ENCODE measurements around the gene KCNA4.

The KCNA4 gene

GRCh38 chr11:30019481-30019880 is 2.7 kb upstream of the KCNA4 start:
- H3K4me3 ChIP-seq (ENCODE audit: low read length), result no peak overlapping the region
- H3K4me1 ChIP-seq (ENCODE audit: control insufficient read depth, insufficient read depth, low read length), result peaks cover 8% of the 10 kb centered on the region
- peaks cover 42% of the 10 kb centered on the region for H3K27me3 ChIP-seq (ENCODE audit: control insufficient read depth, insufficient read depth, low read length)
- H3K9me3 ChIP-seq (ENCODE audit: control insufficient read depth, low read length), result no peaks in the 10 kb centered on the region
- H3K36me3 ChIP-seq (ENCODE audit: control insufficient read depth, insufficient read depth, low read length), result no peaks in the 10 kb centered on the region
- H3K9ac ChIP-seq (ENCODE audit: low read length), result no peak overlapping the region

DNA sequence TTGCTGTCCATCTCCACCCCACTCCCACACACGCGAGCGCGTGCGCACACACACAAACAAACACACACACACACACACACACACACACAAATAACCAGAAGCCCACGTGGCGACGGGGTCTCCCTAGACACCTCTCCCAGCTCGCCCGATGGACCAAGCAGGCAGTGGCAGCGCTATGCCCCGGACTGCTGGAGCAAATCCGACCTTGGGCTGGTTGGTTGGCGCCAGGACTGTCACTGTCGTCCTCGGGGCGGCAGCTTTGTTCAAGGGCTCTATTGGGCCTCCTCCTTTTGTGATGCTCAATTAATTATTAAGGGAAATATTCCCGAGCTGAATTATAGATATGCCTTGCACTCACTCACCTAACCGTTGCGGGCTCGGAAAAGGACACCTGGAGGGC is 1.7 kb upstream of the KCNA4 start:
- H3K36me3 ChIP-seq (ENCODE audit: control insufficient read depth, insufficient read depth, low read length), result no peaks in the 10 kb centered on the region
- no peak overlapping the region for H3K4me3 ChIP-seq (ENCODE audit: low read length)
- no peaks in the 10 kb centered on the region for H3K9me3 ChIP-seq (ENCODE audit: control insufficient read depth, low read length)
- H3K4me1 ChIP-seq (ENCODE audit: control insufficient read depth, insufficient read depth, low read length), result peaks cover 8% of the 10 kb centered on the region
- H3K9ac ChIP-seq (ENCODE audit: low read length), result no peak overlapping the region
- peaks cover 45% of the 10 kb centered on the region for H3K27me3 ChIP-seq (ENCODE audit: control insufficient read depth, insufficient read depth, low read length)

- Histone ChIP-seq H3K27me3 (ENCODE audit: control insufficient read depth, insufficient read depth, low read length) (peaks cover 45% of the 10 kb centered on the region), H3K9me3 (ENCODE audit: control insufficient read depth, low read length) (no peaks in the 10 kb centered on the region), H3K4me1 (ENCODE audit: control insufficient read depth, insufficient read depth, low read length) (peaks cover 8% of the 10 kb centered on the region), H3K4me3 (ENCODE audit: low read length) (no peak overlapping the region), H3K9ac (ENCODE audit: low read length) (no peak overlapping the region), H3K36me3 (ENCODE audit: control insufficient read depth, insufficient read depth, low read length) (no peaks in the 10 kb centered on the region)
Measured at GRCh38 chr11:30017445-30017895, 640 bp upstream of the KCNA4 start.

DNA sequence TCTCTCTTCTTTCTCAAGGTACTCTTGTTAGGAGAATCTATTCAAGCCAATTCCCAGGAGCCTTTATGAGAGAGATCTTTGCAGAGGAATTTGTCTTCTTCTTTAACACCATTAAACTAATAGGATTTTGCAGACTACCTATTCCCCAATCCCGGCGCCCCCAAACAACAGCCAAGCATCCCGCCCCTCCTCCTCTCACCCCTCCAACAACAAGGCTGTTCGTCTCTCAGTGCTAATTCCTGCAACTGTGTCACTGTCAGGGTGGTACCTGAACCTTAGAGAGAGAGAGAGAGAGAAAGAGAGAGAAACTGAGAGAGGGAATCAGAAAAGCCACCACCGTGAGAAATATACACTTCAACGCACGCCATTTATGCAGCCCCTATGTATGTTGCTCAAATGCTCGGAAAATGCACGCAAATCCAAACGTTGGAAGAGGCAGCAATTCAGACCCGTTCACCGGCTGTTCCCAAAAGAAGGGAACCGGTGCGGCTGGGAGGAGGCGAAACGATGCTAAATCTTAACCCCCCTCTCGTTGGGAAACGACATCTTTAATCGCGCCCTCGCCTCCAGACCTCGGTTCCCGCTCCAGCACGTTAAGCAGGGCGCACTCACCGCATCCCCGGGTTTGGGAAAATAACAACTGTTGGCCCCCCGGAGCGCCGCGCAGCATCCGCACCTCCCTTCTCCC is 961 bp downstream of the KCNA4 start:
- Histone ChIP-seq H3K9ac (ENCODE audit: low read length) (no peak overlapping the region), H3K9me3 (ENCODE audit: control insufficient read depth, low read length) (no peaks in the 10 kb centered on the region), H3K36me3 (ENCODE audit: control insufficient read depth, insufficient read depth, low read length) (no peaks in the 10 kb centered on the region), H3K4me3 (ENCODE audit: low read length) (no peak overlapping the region), H3K4me1 (ENCODE audit: control insufficient read depth, insufficient read depth, low read length) (peaks cover 8% of the 10 kb centered on the region), H3K27me3 (ENCODE audit: control insufficient read depth, insufficient read depth, low read length) (peaks cover 45% of the 10 kb centered on the region)

DNA sequence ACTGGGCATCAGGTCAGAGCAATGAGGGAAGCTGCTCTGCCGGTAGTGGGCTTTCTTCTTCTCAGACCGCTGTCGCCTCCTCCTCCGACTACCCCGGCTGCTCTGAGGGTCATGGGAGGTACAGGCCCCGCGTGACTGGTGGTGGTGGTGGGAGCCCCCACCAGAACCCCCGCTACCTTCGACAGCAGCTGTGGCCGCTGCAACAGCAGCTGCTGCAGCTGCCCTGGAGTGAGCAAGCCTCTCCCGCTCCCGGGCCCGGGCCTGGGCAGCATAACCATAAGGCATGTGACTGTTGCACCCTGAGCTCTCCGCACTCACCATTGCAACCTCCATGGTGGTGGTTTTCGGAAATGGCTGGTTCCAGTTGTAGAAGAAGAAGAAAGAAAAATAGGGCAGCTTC is 4.5 kb downstream of the KCNA4 start:
- Histone ChIP-seq H3K27me3 (ENCODE audit: control insufficient read depth, insufficient read depth, low read length) (peaks cover 28% of the 10 kb centered on the region), H3K9me3 (ENCODE audit: control insufficient read depth, low read length) (no peaks in the 10 kb centered on the region), H3K9ac (ENCODE audit: low read length) (no peak overlapping the region), H3K4me1 (ENCODE audit: control insufficient read depth, insufficient read depth, low read length) (peaks cover 8% of the 10 kb centered on the region), H3K4me3 (ENCODE audit: low read length) (no peak overlapping the region), H3K36me3 (ENCODE audit: control insufficient read depth, insufficient read depth, low read length) (no peaks in the 10 kb centered on the region)

GRCh38 chr11:30009060-30009459 is 7.8 kb downstream of the KCNA4 start:
- no peaks in the 10 kb centered on the region for H3K36me3 ChIP-seq (ENCODE audit: control insufficient read depth, insufficient read depth, low read length)
- no peaks in the 10 kb centered on the region for H3K9me3 ChIP-seq (ENCODE audit: control insufficient read depth, low read length)
- no peaks in the 10 kb centered on the region for H3K4me1 ChIP-seq (ENCODE audit: control insufficient read depth, insufficient read depth, low read length)
- no peak overlapping the region for H3K4me3 ChIP-seq (ENCODE audit: low read length)
- no peaks in the 10 kb centered on the region for H3K27me3 ChIP-seq (ENCODE audit: control insufficient read depth, insufficient read depth, low read length)
- no peak overlapping the region for H3K9ac ChIP-seq (ENCODE audit: low read length)

DNA sequence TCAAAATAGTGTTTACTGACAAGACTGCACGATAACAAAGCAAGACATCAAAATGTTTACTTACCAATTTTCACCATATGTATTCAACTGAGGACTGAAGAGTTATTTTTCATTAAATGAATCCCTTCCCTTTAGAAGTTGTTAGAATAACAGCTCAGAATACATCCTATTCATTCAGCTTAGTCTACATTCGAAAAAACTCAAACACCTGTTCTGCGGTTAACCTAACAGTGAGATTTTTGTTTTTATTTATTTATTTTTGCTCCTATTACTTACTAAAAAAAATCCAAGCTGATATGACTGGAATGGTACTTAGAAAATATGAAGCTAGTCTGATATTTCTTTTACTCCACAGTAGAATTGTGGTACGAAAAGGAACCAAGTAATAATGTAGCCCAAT is 10.0 kb downstream of the KCNA4 start:
- H3K36me3 ChIP-seq (ENCODE audit: control insufficient read depth, insufficient read depth, low read length), result no peaks in the 10 kb centered on the region
- no peaks in the 10 kb centered on the region for H3K9me3 ChIP-seq (ENCODE audit: control insufficient read depth, low read length)
- H3K9ac ChIP-seq (ENCODE audit: low read length), result no peak overlapping the region
- H3K27me3 ChIP-seq (ENCODE audit: control insufficient read depth, insufficient read depth, low read length), result no peaks in the 10 kb centered on the region
- no peaks in the 10 kb centered on the region for H3K4me1 ChIP-seq (ENCODE audit: control insufficient read depth, insufficient read depth, low read length)
- no peak overlapping the region for H3K4me3 ChIP-seq (ENCODE audit: low read length)

- Histone ChIP-seq H3K9ac (ENCODE audit: low read length) (no peak overlapping the region), H3K27me3 (ENCODE audit: control insufficient read depth, insufficient read depth, low read length) (no peaks in the 10 kb centered on the region), H3K9me3 (ENCODE audit: control insufficient read depth, low read length) (no peaks in the 10 kb centered on the region), H3K4me3 (ENCODE audit: low read length) (no peak overlapping the region), H3K4me1 (ENCODE audit: control insufficient read depth, insufficient read depth, low read length) (no peaks in the 10 kb centered on the region), H3K36me3 (ENCODE audit: control insufficient read depth, insufficient read depth, low read length) (no peaks in the 10 kb centered on the region)
Measured at GRCh38 chr11:30002157-30002785, 14.6 kb downstream of the KCNA4 start.

- Histone ChIP-seq H3K27me3 (ENCODE audit: control insufficient read depth, insufficient read depth, low read length) (no peaks in the 10 kb centered on the region), H3K9ac (ENCODE audit: low read length) (no peak overlapping the region), H3K4me3 (ENCODE audit: low read length) (no peak overlapping the region), H3K9me3 (ENCODE audit: control insufficient read depth, low read length) (no peaks in the 10 kb centered on the region), H3K4me1 (ENCODE audit: control insufficient read depth, insufficient read depth, low read length) (no peaks in the 10 kb centered on the region), H3K36me3 (ENCODE audit: control insufficient read depth, insufficient read depth, low read length) (no peaks in the 10 kb centered on the region)
Measured at GRCh38 chr11:30000986-30001750, 15.7 kb downstream of the KCNA4 start.

GRCh38 chr11:29996016-29996415 is 20.8 kb downstream of the KCNA4 start:
- H3K9me3 ChIP-seq (ENCODE audit: control insufficient read depth, low read length), result no peaks in the 10 kb centered on the region
- H3K9ac ChIP-seq (ENCODE audit: low read length), result no peak overlapping the region
- H3K27me3 ChIP-seq (ENCODE audit: control insufficient read depth, insufficient read depth, low read length), result no peaks in the 10 kb centered on the region
- no peaks in the 10 kb centered on the region for H3K36me3 ChIP-seq (ENCODE audit: control insufficient read depth, insufficient read depth, low read length)
- H3K4me1 ChIP-seq (ENCODE audit: control insufficient read depth, insufficient read depth, low read length), result no peaks in the 10 kb centered on the region
- H3K4me3 ChIP-seq (ENCODE audit: low read length), result no peak overlapping the region

DNA sequence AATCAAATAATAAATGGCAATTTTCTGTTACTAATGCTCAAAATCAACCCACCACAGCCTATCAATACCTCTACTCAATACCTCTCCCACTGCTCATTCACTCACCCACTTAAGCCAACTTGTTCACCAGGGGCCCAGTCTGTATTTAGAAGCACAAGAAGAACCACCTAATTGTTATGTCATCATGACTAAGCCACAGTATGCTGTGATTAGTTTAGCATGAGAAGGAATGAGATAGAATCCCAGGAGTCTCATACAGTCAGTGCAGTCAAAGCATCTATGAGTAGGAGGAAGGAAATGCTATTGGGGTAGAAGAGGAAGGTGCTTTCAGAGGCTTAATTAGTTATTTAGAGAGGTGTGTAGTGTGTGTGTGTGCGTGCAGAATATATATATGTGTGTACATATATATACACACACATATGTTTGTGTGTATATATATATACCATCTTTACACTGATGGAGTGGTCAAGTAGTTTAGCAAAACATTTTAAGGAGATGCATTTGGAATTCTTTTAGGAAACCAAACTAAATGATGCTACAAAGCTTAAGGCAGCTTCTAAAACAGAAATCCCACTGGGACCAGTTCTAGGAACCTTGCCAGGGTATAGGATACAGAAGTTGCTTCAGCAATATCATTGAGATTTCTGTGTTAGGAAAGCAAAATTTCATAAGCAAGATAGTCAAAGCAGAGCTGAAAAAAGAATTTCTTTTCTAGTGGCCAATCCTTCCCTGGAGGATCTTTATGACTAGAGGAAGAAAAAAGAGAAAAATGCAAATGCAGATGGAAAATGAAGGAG is 27.5 kb downstream of the KCNA4 start:
- H3K27me3 ChIP-seq (ENCODE audit: control insufficient read depth, insufficient read depth, low read length), result no peaks in the 10 kb centered on the region
- H3K9me3 ChIP-seq (ENCODE audit: control insufficient read depth, low read length), result no peaks in the 10 kb centered on the region
- H3K36me3 ChIP-seq (ENCODE audit: control insufficient read depth, insufficient read depth, low read length), result no peaks in the 10 kb centered on the region
- no peaks in the 10 kb centered on the region for H3K4me1 ChIP-seq (ENCODE audit: control insufficient read depth, insufficient read depth, low read length)
- H3K4me3 ChIP-seq (ENCODE audit: low read length), result no peak overlapping the region
- no peak overlapping the region for H3K9ac ChIP-seq (ENCODE audit: low read length)

Measured in mucosa of stomach (tissue), 1 donor.